Measurements from ENCODE around the gene TMEM60. TPM values are rescaled to one million over a fixed set of nuclear protein-coding genes. Genes with fewer than 3 reads are reported as not detected.

The TMEM60 gene
- total RNA-seq, 2 experiments from 2014 or later: 1.2 to 2.4 TPM

DNA sequence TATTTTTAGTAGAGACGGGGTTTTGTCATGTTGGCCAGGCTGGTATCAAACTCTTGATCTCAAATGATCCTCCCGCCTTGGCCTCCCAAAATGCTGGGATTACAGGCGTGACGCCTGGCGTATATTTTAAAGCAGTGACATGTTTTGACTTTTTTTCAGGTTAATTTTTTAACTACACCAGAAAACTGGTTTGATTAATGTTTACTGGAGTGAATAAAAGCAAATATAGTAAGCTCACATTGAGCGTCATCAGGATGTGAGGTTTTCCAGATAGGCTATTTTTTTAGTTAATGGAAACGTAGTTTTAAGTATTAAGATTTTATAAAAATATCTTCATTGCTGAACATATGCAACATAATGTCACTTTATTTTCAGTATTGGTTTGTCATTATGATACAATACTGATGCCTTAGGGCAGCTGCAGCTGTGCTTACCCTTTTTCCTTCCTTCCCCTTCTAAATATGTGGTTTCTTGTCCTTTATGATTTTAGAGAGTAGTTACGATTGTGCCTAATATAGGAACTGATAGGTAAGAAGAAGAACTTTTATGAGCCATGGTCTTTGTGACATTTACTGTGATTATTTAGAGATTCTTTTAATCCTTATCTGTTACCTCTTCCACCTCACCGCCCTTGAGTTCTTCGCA is 37.3 kb downstream of the TMEM60 start:
- Histone ChIP-seq H3K4me1 (ENCODE audit: insufficient read depth, low read length) (no peaks in the 10 kb centered on the region), H3K27ac (ENCODE audit: low read depth in 1 of 2, low read length in 2 of 2) (no peak overlapping the region), H3K36me3 (ENCODE audit: insufficient read depth, low read length) (peaks cover 8% of the 10 kb centered on the region), H3K4me3 (ENCODE audit: low read length) (no peak overlapping the region), H3K9me3 (ENCODE audit: control insufficient read depth in 1 of 2, insufficient read depth in 1 of 2, low read length in 2 of 2) (no peaks in the 10 kb centered on the region), H3K27me3 (ENCODE audit: control insufficient read depth in 1 of 2, insufficient read depth in 2 of 2, low read length in 2 of 2) (no peaks in the 10 kb centered on the region)
- POLR2A ChIA-PET: no interaction called here
- Mint-ChIP-seq H3K27me3 (no peaks in the 10 kb centered on the region), H3K27ac (no peak overlapping the region), H3K9me3 (no peaks in the 10 kb centered on the region), H3K4me3 (no peak overlapping the region), H3K4me1 (ENCODE audit: low read depth) (peaks cover 59% of the 10 kb centered on the region), H3K36me3 (ENCODE audit: low read depth) (peaks cover 8% of the 10 kb centered on the region)
- ATAC-seq (ENCODE audit: poor library complexity) (no peak), DNase-seq (no peak)
- intact Hi-C loops (cut with DNase I, micrococcal nuclease): no loop called here
- CTCF ChIA-PET: interaction anchor here (0.7 to 3.7 kb wide), 4 partner anchors 65 to 127 kb away, joined by 3 to 25 read pairs (median 16); partner anchors contain the start of gene RSBN1L
- TF ChIP-seq, protein P1, sequence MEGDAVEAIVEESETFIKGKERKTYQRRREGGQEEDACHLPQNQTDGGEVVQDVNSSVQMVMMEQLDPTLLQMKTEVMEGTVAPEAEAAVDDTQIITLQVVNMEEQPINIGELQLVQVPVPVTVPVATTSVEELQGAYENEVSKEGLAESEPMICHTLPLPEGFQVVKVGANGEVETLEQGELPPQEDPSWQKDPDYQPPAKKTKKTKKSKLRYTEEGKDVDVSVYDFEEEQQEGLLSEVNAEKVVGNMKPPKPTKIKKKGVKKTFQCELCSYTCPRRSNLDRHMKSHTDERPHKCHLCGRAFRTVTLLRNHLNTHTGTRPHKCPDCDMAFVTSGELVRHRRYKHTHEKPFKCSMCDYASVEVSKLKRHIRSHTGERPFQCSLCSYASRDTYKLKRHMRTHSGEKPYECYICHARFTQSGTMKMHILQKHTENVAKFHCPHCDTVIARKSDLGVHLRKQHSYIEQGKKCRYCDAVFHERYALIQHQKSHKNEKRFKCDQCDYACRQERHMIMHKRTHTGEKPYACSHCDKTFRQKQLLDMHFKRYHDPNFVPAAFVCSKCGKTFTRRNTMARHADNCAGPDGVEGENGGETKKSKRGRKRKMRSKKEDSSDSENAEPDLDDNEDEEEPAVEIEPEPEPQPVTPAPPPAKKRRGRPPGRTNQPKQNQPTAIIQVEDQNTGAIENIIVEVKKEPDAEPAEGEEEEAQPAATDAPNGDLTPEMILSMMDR (IDR thresholded peaks at IDR 0.05): no peak

DNA sequence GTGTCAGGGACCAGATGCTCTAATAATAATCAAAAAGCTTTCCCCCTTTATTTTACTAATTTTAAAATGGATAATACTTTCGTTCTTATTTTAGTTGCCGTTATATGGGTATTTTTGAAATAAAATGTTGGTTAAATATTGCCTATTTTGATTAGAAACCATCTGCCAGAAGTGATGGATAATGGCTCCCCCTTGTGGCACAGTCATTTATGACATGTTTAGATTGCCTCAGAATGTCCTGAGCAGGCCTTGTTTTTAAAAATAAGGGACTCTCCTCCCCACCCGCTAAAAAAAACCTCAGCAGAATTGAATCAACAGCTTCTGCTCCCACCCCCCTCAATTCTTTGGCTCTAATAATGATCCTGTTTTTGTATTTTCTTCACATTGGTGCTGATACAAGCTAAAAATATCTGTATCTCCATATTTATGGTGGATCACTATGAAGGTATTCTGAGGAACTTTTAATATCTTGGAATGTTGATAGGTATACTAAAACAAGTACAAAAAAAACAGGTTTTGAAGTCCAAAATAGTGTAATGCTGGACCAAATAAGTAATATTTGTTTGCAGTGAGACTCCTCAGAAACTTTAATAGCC is 38.8 kb downstream of the TMEM60 start:
- ATAC-seq (ENCODE audit: poor library complexity): peak; percentile 83
- no peak overlapping the region for H3K4me3 Mint-ChIP-seq
- POLR2A ChIA-PET: interaction anchor here (0.9 to 1.1 kb wide), 2 partner anchors 101 to 106 kb away, joined by 3 read pairs; no protein-coding TSS in a partner anchor

DNA sequence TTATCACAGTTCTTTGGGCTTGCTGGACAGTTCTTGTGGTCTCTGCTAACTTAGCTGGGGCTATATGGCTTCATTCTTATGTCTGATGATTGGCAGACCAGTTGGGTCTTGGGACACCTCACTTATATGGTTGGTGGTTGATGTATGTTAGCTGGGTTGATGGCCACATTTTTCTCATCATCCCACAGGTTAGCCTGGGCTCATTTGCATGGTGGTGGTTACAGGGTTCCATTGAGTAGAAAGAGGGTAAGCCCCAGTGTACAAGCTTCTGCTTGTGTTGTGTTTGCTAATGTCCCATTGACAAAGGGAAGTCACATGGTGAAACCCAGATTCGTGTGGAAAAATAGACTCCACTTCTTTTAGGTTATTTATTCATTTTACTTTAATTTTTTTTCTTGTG is 40.6 kb downstream of the TMEM60 start:
- no peak for DNase-seq
- Histone ChIP-seq H3K4me3 (ENCODE audit: low read length) (no peak overlapping the region), H3K27ac (ENCODE audit: low read depth in 1 of 2, low read length in 2 of 2) (peak overlapping the region in 1 of 2 donors; percentile 3), H3K36me3 (ENCODE audit: insufficient read depth, low read length) (peaks cover 2% of the 10 kb centered on the region), H3K9me3 (ENCODE audit: control insufficient read depth in 1 of 2, insufficient read depth in 1 of 2, low read length in 2 of 2) (no peaks in the 10 kb centered on the region), H3K4me1 (ENCODE audit: insufficient read depth, low read length) (no peaks in the 10 kb centered on the region), H3K27me3 (ENCODE audit: control insufficient read depth in 1 of 2, insufficient read depth in 2 of 2, low read length in 2 of 2) (no peaks in the 10 kb centered on the region)
- no peaks in the 10 kb centered on the region for H3K27me3 Mint-ChIP-seq
- H3K36me3 Mint-ChIP-seq (ENCODE audit: low read depth): peaks cover 10% of the 10 kb centered on the region
- ATAC-seq (ENCODE audit: poor library complexity): no peak
- TF ChIP-seq, protein P1 (IDR thresholded peaks at IDR 0.05): no peak
- no peak overlapping the region for H3K4me3 Mint-ChIP-seq
- ChIA-PET CTCF (interaction anchor here (1.1 to 2.2 kb wide), 4 partner anchors 41 to 106 kb away, joined by 3 to 13 read pairs (median 6); partner anchors contain the start of genes PHTF2 and TMEM60), POLR2A (interaction anchor here (1.0 to 1.6 kb wide), 2 partner anchors 10 to 15 kb away, joined by 3 to 7 read pairs; no protein-coding TSS in a partner anchor)
- intact Hi-C loops (cut with DNase I, micrococcal nuclease): loop anchor here in 1 of 2 experiments (10.0 kb wide), 2 partner anchors 63 to 287 kb away; partner anchors contain the start of gene RSBN1L
- peaks cover 55% of the 10 kb centered on the region for H3K4me1 Mint-ChIP-seq (ENCODE audit: low read depth)
- peak overlapping the region; percentile 63 for H3K27ac Mint-ChIP-seq
- H3K9me3 Mint-ChIP-seq: no peaks in the 10 kb centered on the region

More for the DNA sequence above, 38.8 kb downstream of the TMEM60 start:
- Histone ChIP-seq H3K27ac (ENCODE audit: low read depth in 1 of 2, low read length in 2 of 2) (no peak overlapping the region), H3K4me1 (ENCODE audit: insufficient read depth, low read length) (no peaks in the 10 kb centered on the region), H3K9me3 (ENCODE audit: control insufficient read depth in 1 of 2, insufficient read depth in 1 of 2, low read length in 2 of 2) (no peaks in the 10 kb centered on the region), H3K4me3 (ENCODE audit: low read length) (no peak overlapping the region), H3K27me3 (ENCODE audit: control insufficient read depth in 1 of 2, insufficient read depth in 2 of 2, low read length in 2 of 2) (no peaks in the 10 kb centered on the region), H3K36me3 (ENCODE audit: insufficient read depth, low read length) (peaks cover 2% of the 10 kb centered on the region)
- H3K27ac Mint-ChIP-seq: peak overlapping the region; percentile 63
- TF ChIP-seq, protein P1 (IDR thresholded peaks at IDR 0.05): peak; percentile 97
- peaks cover 52% of the 10 kb centered on the region for H3K4me1 Mint-ChIP-seq (ENCODE audit: low read depth)
- DNase-seq: peak; percentile 21 to 89 (median 60)
- CTCF ChIA-PET: interaction anchor here (0.6 to 3.7 kb wide), 13 partner anchors 15 to 158 kb away, joined by 3 to 25 read pairs (median 4); partner anchors contain the start of genes PHTF2, RSBN1L and TMEM60
- intact Hi-C loops (cut with DNase I, micrococcal nuclease): loop anchor here (1.0 to 10.0 kb wide), 6 partner anchors 65 to 285 kb away; partner anchors contain the start of gene RSBN1L (in 1 of the 2)
- no peaks in the 10 kb centered on the region for H3K27me3 Mint-ChIP-seq
- H3K36me3 Mint-ChIP-seq (ENCODE audit: low read depth): peaks cover 3% of the 10 kb centered on the region
- no peaks in the 10 kb centered on the region for H3K9me3 Mint-ChIP-seq
